AML-193 (cell line): ENCODE results near the gene GPR33.
"Not testable (repeated sequence)": the region's sequence is repeated elsewhere in the genome, so short reads cannot be mapped to it uniquely, and the experiment has no call there.

Experiments
- DNase-seq, 2 experiments: peaks; one replicate each; lab custom pipeline; 2025; lab: John Stamatoyannopoulos, UW

The GPR33 gene

GRCh38 chr14:31461545-31461944, 26.3 kb downstream of the GPR33 start:
- no peak for DNase-seq

GRCh38 chr14:31457665-31458659, 29.9 kb downstream of the GPR33 start:
- DNase-seq = no peak

DNA sequence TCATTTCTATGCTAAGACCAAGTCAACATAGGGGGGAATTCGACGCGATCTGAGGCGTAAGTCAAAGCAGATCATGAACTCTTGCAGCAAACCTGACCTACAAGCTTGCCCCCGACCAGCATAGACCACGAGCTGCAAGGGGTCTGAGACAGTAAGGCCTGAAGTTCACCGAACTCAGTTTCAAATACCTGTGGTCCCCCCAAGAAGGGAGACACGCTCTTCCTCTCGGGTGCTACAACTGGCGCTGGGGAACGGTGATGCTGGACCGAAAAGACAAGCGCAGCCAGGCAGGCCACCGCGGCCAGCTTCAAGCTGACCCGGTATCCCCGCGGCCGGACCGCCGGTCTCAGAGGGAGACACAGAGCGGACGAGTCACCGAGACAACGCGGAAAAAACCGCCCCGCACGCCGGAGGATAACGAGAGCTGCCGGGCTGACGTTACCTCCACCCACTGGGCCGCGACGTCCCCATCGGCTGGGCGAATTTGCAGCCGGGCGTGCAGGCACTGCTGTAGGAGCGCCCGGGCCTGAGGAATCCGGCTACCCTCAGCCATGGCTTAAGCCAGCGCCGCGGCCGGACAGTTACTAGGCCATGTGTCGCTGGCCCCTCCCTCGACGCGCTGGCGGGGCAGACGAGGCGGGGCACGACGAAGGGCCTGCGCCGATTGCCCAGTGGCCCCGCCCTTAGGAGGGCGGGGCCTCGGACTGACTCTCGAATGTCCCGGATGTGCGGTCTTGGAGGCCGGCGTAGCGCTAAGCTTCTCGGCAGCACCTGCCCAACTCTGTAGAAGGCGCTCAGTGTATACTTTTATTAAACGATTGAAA, 30.8 kb downstream of the GPR33 start, which contains the start of gene DTD2:
TSS of gene DTD2 (minus strand) at position 666 of the 824 bp plus-strand sequence. CDS start at position 553, 113 bp downstream.
- DNase-seq = peak; percentile 90 to 93

DNA sequence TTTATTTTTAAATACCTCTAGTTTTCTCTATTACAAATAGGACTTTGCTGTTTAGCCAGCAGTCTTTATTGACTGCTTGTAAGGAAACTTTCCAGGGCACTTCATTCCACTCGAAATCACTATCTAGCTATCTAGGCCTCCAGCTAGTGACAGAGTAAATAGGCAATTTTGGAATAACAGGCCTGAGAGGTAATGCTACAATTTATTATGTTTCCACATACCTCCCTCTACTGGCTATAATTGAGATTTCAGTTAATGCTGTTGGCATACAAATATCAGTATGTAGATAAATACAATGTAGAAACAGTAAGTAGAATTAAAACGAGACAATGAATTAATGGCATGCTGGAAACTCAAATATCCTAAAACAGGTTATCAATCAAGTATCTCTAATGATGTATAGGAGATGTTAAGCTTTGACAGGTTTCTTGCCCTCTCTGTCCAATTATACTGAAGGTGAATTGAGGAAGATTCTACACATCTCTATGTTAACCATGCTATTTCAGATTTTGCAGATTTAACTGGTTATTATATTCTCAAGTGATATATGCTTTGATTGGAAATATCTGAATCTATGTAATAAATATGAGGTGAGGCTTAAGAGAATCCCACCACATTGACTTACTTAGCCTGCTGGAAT, 37.7 kb downstream of the GPR33 start:
- DNase-seq = peak; percentile 56 to 71

- no peak for DNase-seq
Measured at GRCh38 chr14:31449136-31449535, 38.7 kb downstream of the GPR33 start.

DNA sequence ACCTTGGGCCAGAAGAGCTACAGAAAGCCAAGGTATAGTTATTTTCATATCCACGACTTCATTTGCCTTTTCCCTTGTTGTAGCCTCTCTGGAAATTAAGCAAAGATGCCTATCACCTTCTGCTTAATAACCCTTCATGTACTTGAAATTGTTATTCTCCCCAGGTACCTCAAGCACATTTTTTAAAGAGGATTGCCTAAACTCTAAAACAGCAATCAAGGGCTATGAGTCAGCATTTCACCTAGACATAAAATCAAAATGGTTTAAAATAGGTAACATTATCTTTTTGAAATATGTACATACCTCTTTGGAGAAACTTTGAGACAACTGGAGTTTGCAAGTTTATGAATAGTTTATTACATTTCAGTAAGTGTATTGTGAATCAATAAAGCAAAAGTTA, 42.1 kb downstream of the GPR33 start:
- DNase-seq = no peak

GRCh38 chr14:31442284-31442683, 45.6 kb downstream of the GPR33 start:
- DNase-seq = no peak

DNA sequence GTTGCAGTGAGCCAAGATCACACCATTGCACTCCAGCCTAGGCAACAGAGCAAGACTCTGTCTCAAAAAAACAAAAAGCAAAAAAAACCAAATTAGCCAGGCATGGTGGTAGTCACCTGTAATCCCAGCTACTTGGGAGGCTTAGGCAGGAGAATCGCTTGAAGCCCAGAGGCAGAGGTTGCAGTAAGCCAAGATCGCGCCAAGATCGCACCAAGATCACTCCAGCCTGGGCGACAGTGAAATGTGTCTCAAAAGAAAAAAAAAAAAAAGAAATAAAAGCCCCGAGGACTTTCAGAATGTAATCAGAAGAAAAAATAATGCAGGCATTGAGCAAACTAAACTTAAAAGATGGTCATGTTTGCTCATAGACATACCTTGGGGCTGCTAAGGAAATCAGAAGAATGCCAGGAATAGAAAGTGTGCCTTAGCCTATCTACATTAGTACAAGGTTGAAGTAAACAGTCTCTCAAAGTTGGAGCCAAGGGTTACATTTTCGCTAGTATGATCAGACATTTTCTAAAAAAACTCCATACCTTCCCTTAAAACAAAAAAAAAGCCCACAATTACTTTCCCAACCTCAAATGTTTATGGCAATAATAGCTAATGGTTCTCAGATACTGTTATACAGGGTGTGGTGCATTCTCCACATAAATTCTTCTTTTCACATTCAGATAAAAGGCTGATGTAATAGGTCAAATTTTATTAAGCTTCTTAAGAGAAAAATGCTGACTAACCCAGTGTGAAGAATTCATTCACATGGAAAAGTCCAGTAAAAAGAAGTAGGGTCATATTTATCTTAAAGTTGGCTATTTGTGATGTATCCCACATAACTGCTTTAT, 46.3 kb downstream of the GPR33 start:
- no peak for DNase-seq

- DNase-seq = no peak
Measured at GRCh38 chr14:31440280-31440679, 47.6 kb downstream of the GPR33 start.

DNA sequence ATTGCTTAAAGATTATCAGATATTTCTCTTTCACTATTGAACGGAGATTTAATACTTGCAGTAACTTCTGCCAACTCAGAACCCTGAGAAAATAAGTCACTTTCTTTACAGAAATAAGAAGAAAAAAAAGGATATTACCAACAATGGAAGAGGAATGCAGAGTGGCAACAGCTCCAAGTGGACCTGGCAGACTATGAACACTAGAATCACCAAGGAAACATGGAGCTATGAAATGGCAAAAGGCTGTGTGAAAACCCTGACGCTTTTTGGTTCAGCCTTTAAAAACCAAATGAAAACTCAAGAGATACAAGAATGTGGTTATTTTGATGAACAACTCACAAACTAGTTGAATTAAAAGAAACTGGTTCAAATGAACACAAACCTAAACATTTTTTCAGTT, 48.3 kb downstream of the GPR33 start:
- no peak for DNase-seq

DNA sequence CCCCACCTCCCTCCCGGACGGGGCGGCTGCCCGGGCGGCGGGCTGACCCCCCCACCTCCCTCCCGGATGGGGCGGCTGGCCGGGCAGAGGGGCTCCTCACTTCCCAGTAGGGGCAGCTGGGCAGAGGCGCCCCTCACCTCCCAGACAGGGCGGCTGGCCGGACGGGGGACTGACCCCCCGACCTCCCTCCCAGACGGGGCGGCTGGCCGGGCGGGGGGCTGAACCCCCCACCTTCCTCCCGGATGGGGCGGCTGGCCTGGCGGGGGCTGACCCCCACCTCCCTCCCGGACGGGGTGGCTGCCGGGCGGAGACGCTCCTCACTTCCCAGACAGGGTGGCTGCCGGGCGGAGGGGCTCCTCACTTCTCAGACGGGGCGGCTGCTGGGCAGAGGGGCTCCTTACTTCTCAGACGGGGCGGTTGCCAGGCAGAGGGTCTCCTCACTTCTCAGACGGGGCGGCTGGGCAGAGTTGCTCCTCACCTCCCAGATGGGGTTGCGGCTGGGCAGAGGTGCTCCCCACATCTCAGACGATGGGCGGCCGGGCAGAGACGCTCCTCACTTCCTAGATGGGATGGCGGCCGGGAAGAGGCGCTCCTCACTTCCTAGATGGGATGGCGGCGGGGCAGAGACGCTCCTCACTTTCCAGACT, 50.7 kb downstream of the GPR33 start:
- DNase-seq = not testable (repeated sequence)

- no peak for DNase-seq
Measured at GRCh38 chr14:31435276-31435675, 52.6 kb downstream of the GPR33 start.
